Lower leg skin (tissue), 3 donors: ENCODE measurements around the gene AHNAK2.
"Not testable (repeated sequence)": the region's sequence is repeated elsewhere in the genome, so short reads cannot be mapped to it uniquely, and the experiment has no call there.

ENCODE experiments used
- POLR2A ChIP-seq, 2 donors: fragments of 450-650 bp; IDR thresholded peaks; one replicate each; pipeline ENCODE4 v1.6.1; 2016 to 2017; ENCODE audit warnings: antibody characterized with exemption in 2 of 2, mild to moderate bottlenecking in 1 of 2, moderate library complexity in 1 of 2
- TF ChIP-seq, protein P1 (sequence below), 3 donors: fragments of 450-650 bp; IDR thresholded peaks; one replicate each; pipeline ENCODE4 v1.5.1; 2016; ENCODE audit warnings: antibody characterized with exemption in 3 of 3, mild to moderate bottlenecking in 3 of 3, moderate library complexity in 2 of 3

DNA sequence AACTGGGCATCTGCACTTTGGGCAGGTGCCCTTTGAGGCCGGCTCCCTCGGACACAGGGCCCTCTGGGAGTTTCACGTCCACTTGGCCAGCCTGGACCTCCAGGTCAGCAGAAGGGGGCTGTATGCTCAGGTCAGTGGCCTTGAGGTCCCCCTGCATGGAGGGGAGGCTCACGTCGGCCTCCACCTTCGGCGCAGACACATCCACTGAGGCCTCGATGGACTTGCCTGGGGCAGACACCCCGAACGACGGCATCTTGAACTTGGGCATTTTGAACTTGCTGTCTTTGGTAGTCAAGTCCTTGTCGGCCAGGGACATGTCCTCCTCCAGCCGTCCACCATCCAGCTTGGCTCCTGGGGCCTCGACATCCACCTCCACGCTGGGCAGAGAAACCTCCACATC is 27.5 kb downstream of the AHNAK2 start:
- TF ChIP-seq, protein P1, sequence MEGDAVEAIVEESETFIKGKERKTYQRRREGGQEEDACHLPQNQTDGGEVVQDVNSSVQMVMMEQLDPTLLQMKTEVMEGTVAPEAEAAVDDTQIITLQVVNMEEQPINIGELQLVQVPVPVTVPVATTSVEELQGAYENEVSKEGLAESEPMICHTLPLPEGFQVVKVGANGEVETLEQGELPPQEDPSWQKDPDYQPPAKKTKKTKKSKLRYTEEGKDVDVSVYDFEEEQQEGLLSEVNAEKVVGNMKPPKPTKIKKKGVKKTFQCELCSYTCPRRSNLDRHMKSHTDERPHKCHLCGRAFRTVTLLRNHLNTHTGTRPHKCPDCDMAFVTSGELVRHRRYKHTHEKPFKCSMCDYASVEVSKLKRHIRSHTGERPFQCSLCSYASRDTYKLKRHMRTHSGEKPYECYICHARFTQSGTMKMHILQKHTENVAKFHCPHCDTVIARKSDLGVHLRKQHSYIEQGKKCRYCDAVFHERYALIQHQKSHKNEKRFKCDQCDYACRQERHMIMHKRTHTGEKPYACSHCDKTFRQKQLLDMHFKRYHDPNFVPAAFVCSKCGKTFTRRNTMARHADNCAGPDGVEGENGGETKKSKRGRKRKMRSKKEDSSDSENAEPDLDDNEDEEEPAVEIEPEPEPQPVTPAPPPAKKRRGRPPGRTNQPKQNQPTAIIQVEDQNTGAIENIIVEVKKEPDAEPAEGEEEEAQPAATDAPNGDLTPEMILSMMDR (IDR thresholded peaks at IDR 0.05) = not testable (repeated sequence)
- not testable (repeated sequence) for TF ChIP-seq POLR2A (IDR thresholded peaks at IDR 0.05)
